GM23248 (cell line): ENCODE results near the gene WNT3A. TPM values are rescaled to one million over a fixed set of nuclear protein-coding genes. Genes with fewer than 3 reads are reported as not detected.
A peak's percentile ranks its signal among the peaks of the same experiment; 100 is the strongest.

Source experiments
- DNase-seq: peaks from one replicate; pipeline ENCODE4 v3.0.0-alpha.2; 2015
- H2AFZ ChIP-seq: fragments of 200-600 bp; sonication (generic); 2 replicates; pipeline ENCODE4 v1.6.1; 2016; ENCODE audit warnings: antibody characterized with exemption
- H3F3A ChIP-seq: fragments of 200-600 bp; sonication (generic); 2 replicates; pipeline ENCODE4 v1.6.1; 2016; ENCODE audit warnings: mild to moderate bottlenecking, antibody characterized with exemption, mixed run types; ENCODE audit not compliant: insufficient read depth
- H3K27ac ChIP-seq: fragments of 200-600 bp; sonication (generic); 2 replicates; pipeline ENCODE4 v1.5.1; 2016; ENCODE audit warnings: mild to moderate bottlenecking
- H3K27me3 ChIP-seq: fragments of 200-600 bp; sonication (generic); replicated peaks from 2 replicates; pipeline ENCODE4 v1.6.1; 2016; ENCODE audit warnings: mild to moderate bottlenecking; ENCODE audit not compliant: insufficient read depth
- H3K36me3 ChIP-seq: fragments of 200-600 bp; sonication (generic); 2 replicates; pipeline ENCODE4 v1.6.1; 2016; ENCODE audit warnings: low read depth, mild to moderate bottlenecking
- H3K4me1 ChIP-seq: fragments of 200-600 bp; sonication (generic); 2 replicates; pipeline ENCODE4 v1.6.1; 2016; ENCODE audit warnings: mild to moderate bottlenecking; ENCODE audit not compliant: insufficient read depth
- H3K4me2 ChIP-seq: fragments of 200-600 bp; sonication (generic); one replicate; pipeline ENCODE4 v1.6.1; 2016; ENCODE audit warnings: mild to moderate bottlenecking; ENCODE audit not compliant: unreplicated experiment
- H3K4me3 ChIP-seq: fragments of 200-600 bp; sonication (generic); 2 replicates; pipeline ENCODE4 v1.5.1; 2016; ENCODE audit warnings: mild to moderate bottlenecking
- H3K79me2 ChIP-seq: fragments of 200-600 bp; sonication (generic); 2 replicates; pipeline ENCODE4 v1.6.1; 2016; ENCODE audit warnings: mild to moderate bottlenecking; ENCODE audit not compliant: insufficient read depth
- H3K9ac ChIP-seq: fragments of 200-600 bp; sonication (generic); 2 replicates; pipeline ENCODE4 v1.6.1; 2016; ENCODE audit warnings: mild to moderate bottlenecking
- H3K9me2 ChIP-seq: fragments of 200-600 bp; sonication (generic); 2 replicates; pipeline ENCODE4 v1.6.1; 2016; ENCODE audit warnings: mixed run types, mild to moderate bottlenecking, moderate library complexity; ENCODE audit not compliant: insufficient read depth
- H3K9me3 ChIP-seq: fragments of 200-600 bp; sonication (generic); one replicate; pipeline ENCODE4 v1.6.1; 2017; ENCODE audit warnings: low read depth
- H4K20me1 ChIP-seq: fragments of 200-600 bp; sonication (generic); 2 replicates; pipeline ENCODE4 v1.6.0; 2016; ENCODE audit not compliant: insufficient read depth
- EZH2 ChIP-seq: fragments of 200-600 bp; sonication (generic); IDR thresholded peaks from 2 replicates; pipeline ENCODE4 v1.6.1; 2018; ENCODE audit warnings: antibody characterized with exemption, mild to moderate bottlenecking; ENCODE audit not compliant: insufficient read depth, poor library complexity, severe bottlenecking
- EZH2phosphoT487 ChIP-seq: fragments of 200-600 bp; sonication (generic); IDR thresholded peaks from 2 replicates; pipeline ENCODE4 v1.6.1; 2018; ENCODE audit warnings: antibody characterized with exemption, moderate library complexity, mild to moderate bottlenecking, low read depth; ENCODE audit not compliant: insufficient read depth
- WGBS, 2 experiments: methylation state at CpG; one replicate each; pipeline ENCODE4 v1.1.6; 2015 to 2017; ENCODE audit warnings: low lambda C conversion rate in 2 of 2, low coverage in 1 of 2; ENCODE audit errors: missing lambda C conversion rate in 2 of 2; 5-methylcytosine and 5-hydroxymethylcytosine counted together
- in situ Hi-C: fragments of 300-500 bp; cut with MboI; formaldehyde crosslinking; loops from 2 replicates; pipeline ENCODE4 v1.15.0; 2020
- polyA plus RNA-seq: library from polyadenylated mRNA; unstranded; fragments of >200 nt; fragmentation: Nextera tagmentation; extraction: Ambion mirVana; gene quantifications from 2 replicates; pipeline ENCODE4 v1.2.1, GENCODE V29; 2016
- total RNA-seq: library from RNA; depleted of rRNA; stranded (reverse); fragments of >200 nt; shearing (Covaris generic); gene quantifications from 2 replicates; pipeline ENCODE4 v1.2.3, GENCODE V29; 2014

Gene WNT3A
- total and polyA plus RNA-seq, 2 experiments from 2014 or later: not detected

DNA sequence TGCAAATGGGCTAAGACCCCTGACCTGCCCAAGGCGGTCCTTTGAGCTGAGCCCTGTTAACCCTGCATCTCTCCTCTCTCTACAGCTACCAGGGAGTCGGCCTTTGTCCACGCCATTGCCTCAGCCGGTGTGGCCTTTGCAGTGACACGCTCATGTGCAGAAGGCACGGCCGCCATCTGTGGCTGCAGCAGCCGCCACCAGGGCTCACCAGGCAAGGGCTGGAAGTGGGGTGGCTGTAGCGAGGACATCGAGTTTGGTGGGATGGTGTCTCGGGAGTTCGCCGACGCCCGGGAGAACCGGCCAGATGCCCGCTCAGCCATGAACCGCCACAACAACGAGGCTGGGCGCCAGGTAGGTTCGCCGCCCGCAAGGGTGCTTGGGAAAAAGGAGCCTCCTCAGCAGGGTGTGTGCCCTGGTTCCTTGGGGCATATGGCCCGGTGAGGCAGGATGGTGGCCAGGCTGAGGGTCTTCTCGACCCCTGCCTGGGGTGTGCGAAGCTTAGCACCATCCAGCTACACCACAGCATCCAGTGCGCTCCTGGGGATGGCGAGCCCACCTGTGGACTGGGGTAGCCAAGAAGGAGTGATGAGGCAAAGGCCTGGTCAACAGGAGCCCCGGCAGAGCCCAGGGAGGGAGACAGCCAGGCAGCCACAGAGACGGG lies 43.9 kb downstream of the WNT3A start:
- no peaks in the 10 kb centered on the region for H4K20me1 ChIP-seq
- H2AFZ ChIP-seq: no peak overlapping the region
- H3K4me1 ChIP-seq: no peaks in the 10 kb centered on the region
- H3K9me3 ChIP-seq: no peaks in the 10 kb centered on the region
- TF ChIP-seq EZH2 (no peak), EZH2phosphoT487 (no peak)
- no peaks in the 10 kb centered on the region for H3K9me2 ChIP-seq
- in situ Hi-C loops: no loop called here
- H3K36me3 ChIP-seq: no peaks in the 10 kb centered on the region
- H3K27ac ChIP-seq: no peak overlapping the region
- H3K9ac ChIP-seq: no peak overlapping the region
- no peaks in the 10 kb centered on the region for H3K79me2 ChIP-seq
- no peak overlapping the region for H3K4me2 ChIP-seq
- no peak overlapping the region for H3K4me3 ChIP-seq
- H3F3A ChIP-seq: no peaks in the 10 kb centered on the region
- WGBS, 2 experiments: 69 to 77% methylated on average over 30 of the region's 30 CpGs
- H3K27me3 ChIP-seq: peaks cover 4% of the 10 kb centered on the region
- no peak for DNase-seq

DNA sequence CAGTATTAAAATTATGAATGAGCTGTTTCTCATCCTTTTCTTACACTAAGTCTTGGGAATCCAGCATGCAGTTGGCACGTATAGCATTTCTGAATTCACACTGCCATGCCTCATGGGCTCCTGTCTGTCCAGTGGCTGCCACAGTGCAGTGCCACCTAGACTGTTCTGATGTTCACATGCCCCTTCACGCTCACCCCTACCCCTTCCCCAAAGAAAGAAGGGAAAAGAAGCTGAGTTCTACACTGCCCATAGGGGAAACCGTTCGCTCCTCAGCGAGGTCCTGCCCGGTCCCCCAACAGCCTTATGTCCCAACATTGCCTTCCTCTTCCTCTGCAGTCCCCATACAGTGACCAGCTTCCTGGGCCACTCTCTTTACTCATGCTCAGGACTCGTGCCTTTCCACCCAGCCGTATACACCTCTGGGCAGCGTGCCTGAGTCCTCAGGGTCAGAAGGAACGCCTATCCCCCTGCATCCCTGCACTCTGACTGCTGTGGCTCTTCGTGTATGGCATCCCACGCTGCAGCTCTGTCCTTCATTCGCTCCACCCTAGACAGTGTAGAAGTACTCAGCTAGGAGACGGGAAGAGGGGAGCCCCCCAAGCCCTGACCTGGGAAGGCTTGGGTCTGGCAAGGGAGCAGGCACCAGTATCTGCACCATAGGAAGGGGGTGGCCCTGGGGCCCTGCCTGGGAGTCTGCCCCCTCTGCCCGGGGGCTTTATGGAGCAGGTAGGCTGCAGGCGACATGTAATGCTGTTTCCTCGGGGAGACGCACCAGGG lies 51.6 kb downstream of the WNT3A start:
- H2AFZ ChIP-seq: no peak overlapping the region

DNA sequence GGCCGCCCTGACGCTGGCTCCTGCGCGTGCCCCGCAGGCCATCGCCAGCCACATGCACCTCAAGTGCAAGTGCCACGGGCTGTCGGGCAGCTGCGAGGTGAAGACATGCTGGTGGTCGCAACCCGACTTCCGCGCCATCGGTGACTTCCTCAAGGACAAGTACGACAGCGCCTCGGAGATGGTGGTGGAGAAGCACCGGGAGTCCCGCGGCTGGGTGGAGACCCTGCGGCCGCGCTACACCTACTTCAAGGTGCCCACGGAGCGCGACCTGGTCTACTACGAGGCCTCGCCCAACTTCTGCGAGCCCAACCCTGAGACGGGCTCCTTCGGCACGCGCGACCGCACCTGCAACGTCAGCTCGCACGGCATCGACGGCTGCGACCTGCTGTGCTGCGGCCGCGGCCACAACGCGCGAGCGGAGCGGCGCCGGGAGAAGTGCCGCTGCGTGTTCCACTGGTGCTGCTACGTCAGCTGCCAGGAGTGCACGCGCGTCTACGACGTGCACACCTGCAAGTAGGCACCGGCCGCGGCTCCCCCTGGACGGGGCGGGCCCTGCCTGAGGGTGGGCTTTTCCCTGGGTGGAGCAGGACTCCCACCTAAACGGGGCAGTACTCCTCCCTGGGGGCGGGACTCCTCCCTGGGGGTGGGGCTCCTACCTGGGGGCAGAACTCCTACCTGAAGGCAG lies 52.3 kb downstream of the WNT3A start:
- Histone ChIP-seq H3K9ac (no peak overlapping the region), H3K4me1 (no peaks in the 10 kb centered on the region), H3K9me2 (no peaks in the 10 kb centered on the region), H3K36me3 (no peaks in the 10 kb centered on the region), H3K27me3 (peaks cover 60% of the 10 kb centered on the region), H3F3A (no peaks in the 10 kb centered on the region), H3K4me3 (no peak overlapping the region), H2AFZ (no peak overlapping the region), H3K27ac (no peak overlapping the region), H4K20me1 (no peaks in the 10 kb centered on the region), H3K79me2 (no peaks in the 10 kb centered on the region), H3K9me3 (no peaks in the 10 kb centered on the region), H3K4me2 (no peak overlapping the region)
- TF ChIP-seq EZH2phosphoT487 (no peak), EZH2 (no peak)
- DNase-seq: no peak
- in situ Hi-C loops: no loop called here
- WGBS, 2 experiments: 16 to 19% methylated on average over 56 to 64 of the region's 66 CpGs

More for the DNA sequence above, 51.6 kb downstream of the WNT3A start:
- H3K9ac ChIP-seq: no peak overlapping the region
- no peaks in the 10 kb centered on the region for H3K36me3 ChIP-seq
- no peaks in the 10 kb centered on the region for H3F3A ChIP-seq
- H3K4me2 ChIP-seq: no peak overlapping the region
- no peak for DNase-seq
- peaks cover 60% of the 10 kb centered on the region for H3K27me3 ChIP-seq
- no peaks in the 10 kb centered on the region for H3K9me2 ChIP-seq
- TF ChIP-seq EZH2 (no peak), EZH2phosphoT487 (no peak)
- H3K9me3 ChIP-seq: no peaks in the 10 kb centered on the region
- 48 to 49% methylated on average over 18 of the region's 18 CpGs for WGBS, 2 experiments
- no peaks in the 10 kb centered on the region for H3K4me1 ChIP-seq
- in situ Hi-C loops: no loop called here
- no peak overlapping the region for H3K27ac ChIP-seq
- H4K20me1 ChIP-seq: no peaks in the 10 kb centered on the region
- no peak overlapping the region for H3K4me3 ChIP-seq
- no peaks in the 10 kb centered on the region for H3K79me2 ChIP-seq

GRCh38 chr1:228059634-228060457 lies 53.0 kb downstream of the WNT3A start:
- Histone ChIP-seq H3K9ac (no peak overlapping the region), H3K9me3 (no peaks in the 10 kb centered on the region), H3K79me2 (no peaks in the 10 kb centered on the region), H3K27ac (no peak overlapping the region), H3F3A (no peaks in the 10 kb centered on the region), H4K20me1 (no peaks in the 10 kb centered on the region), H3K36me3 (no peaks in the 10 kb centered on the region), H2AFZ (no peak overlapping the region), H3K9me2 (no peaks in the 10 kb centered on the region), H3K4me2 (no peak overlapping the region), H3K4me3 (no peak overlapping the region), H3K27me3 (peaks cover 60% of the 10 kb centered on the region), H3K4me1 (no peaks in the 10 kb centered on the region)
- 12 to 14% methylated on average over 23 to 33 of the region's 33 CpGs for WGBS, 2 experiments
- peak; percentile 36 for DNase-seq
- in situ Hi-C loops: no loop called here
- TF ChIP-seq EZH2phosphoT487 (no peak), EZH2 (no peak)
